ENCODE measurements around the gene FCRL5. TPM values are rescaled to one million over a fixed set of nuclear protein-coding genes. Genes with fewer than 3 reads are reported as not detected.

FCRL5 gene
- total RNA-seq, 2 donors from 2014 or later = 1.3 TPM; not detected in 1

DNA sequence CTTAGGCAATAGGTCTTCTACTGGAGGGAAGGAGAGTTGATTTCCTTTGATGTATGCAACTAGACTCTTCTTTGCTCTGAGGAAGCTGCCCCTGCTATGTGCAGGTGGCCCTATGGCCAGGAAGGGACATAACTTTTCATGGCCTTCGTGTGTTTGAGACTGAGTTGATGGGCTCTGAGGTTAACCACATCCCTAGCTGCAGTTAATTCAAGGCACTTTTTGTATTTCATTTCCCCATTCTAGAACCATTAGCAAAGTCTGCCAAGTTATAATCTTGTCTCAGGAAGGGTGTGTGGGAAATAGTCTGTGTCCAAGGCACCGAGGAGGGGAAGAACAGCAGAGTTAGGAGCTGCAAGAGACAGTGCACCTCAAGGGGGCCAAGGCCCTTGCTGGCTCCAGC lies 43.0 kb upstream of the FCRL5 start:
- Histone ChIP-seq H3K4me1 (replicated peaks) (no peaks in the 10 kb centered on the region), H3K27me3 (replicated peaks; ENCODE audit: insufficient read depth) (no peaks in the 10 kb centered on the region), H3K36me3 (no peaks in the 10 kb centered on the region), H3K27ac (no peak overlapping the region), H3K9me3 (no peaks in the 10 kb centered on the region), H3K4me3 (no peak overlapping the region)
- DNase-seq (ENCODE audit: low spot score) = no peak
- TF ChIP-seq CTCF (IDR thresholded peaks at IDR 0.05) (no peak), POLR2A (IDR thresholded peaks at IDR 0.05) (no peak), POLR2AphosphoS5 (IDR thresholded peaks at IDR 0.05) (no peak)
- 72% methylated on average over 2 of the region's 2 CpGs for WGBS
- intact Hi-C loops (cut with DNase I) = no loop called here

DNA sequence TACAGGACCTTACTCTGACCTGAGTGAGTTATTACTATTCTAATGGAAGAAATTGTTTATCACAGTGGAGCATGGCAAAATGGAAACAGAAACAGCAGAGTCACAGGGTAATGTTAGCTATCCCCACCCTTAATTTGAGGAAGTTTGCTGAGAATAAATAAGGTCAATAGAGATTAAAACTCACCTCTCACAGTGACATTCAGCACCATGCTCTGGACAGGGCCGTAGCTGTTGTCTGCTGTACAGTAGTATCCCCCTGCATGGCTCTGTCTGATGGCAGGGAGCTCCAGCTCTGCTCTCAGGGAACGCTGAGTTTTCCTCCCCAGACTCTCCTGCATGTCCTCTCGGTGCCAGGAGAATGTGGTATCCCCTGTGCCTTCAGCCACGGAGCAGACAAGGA lies 33.7 kb upstream of the FCRL5 start:
- no peak overlapping the region for H3K27ac ChIP-seq
- TF ChIP-seq POLR2AphosphoS5 (IDR thresholded peaks at IDR 0.05) (no peak), CTCF (IDR thresholded peaks at IDR 0.05) (no peak)
- DNase-seq (ENCODE audit: low spot score) = no peak
- no peaks in the 10 kb centered on the region for H3K36me3 ChIP-seq
- H3K4me3 ChIP-seq = no peak overlapping the region
- WGBS = 29% methylated on average over 4 of the region's 4 CpGs
- intact Hi-C loops (cut with DNase I) = no loop called here
- no peaks in the 10 kb centered on the region for H3K27me3 ChIP-seq (replicated peaks; ENCODE audit: insufficient read depth)
- no peaks in the 10 kb centered on the region for H3K9me3 ChIP-seq
- H3K4me1 ChIP-seq (replicated peaks) = no peaks in the 10 kb centered on the region

DNA sequence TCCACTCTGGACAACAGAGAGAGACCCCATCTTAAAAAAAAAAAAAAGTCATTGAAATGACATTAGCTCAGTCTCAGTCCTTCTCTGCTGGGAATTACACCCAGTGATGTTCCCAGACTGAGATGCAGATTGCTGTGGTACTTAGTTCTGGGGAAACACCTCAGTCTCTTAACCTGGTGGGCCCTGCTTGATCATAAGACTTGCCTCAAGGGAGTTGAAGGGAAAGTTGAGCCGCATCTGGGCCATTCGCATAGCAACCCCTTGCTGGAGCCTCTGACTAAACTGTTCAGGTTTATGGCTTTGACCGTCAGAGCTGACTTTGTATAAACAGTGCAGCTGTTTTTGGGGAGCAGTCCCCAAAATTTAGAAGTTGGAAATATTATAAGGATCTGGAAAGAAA lies 32.2 kb upstream of the FCRL5 start:
- no peaks in the 10 kb centered on the region for H3K27me3 ChIP-seq (replicated peaks; ENCODE audit: insufficient read depth)
- H3K27ac ChIP-seq = no peak overlapping the region
- DNase-seq (ENCODE audit: low spot score) = no peak
- intact Hi-C loops (cut with DNase I) = no loop called here
- no peaks in the 10 kb centered on the region for H3K36me3 ChIP-seq
- H3K4me3 ChIP-seq = no peak overlapping the region
- TF ChIP-seq CTCF (IDR thresholded peaks at IDR 0.05) = no peak
- no peak for TF ChIP-seq POLR2AphosphoS5 (IDR thresholded peaks at IDR 0.05)
- TF ChIP-seq POLR2A (IDR thresholded peaks at IDR 0.05) = no peak
- no peaks in the 10 kb centered on the region for H3K9me3 ChIP-seq
- WGBS = 52% methylated on average over 3 of the region's 3 CpGs
- no peaks in the 10 kb centered on the region for H3K4me1 ChIP-seq (replicated peaks)

DNA sequence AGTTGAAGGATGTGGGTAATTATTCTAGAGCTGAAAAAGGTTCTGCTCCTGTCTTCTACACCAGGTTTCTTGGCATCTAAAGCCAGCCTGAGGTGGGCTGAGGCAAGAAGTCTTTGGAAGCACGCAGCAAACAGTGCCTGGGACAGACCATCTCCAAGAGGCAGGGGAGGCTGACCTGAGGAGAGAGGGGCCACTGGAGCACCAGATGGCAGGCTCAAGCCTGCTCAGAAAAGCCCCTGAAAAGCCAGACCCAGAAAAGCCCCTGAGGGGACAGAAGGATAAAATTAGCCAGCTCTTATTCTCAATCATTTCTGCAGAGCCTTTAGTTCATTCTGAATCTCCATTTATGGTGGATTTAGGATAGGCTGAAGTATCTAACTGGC lies 28.5 kb upstream of the FCRL5 start:
- Histone ChIP-seq H3K4me3 (no peak overlapping the region), H3K4me1 (replicated peaks) (no peaks in the 10 kb centered on the region), H3K27me3 (replicated peaks; ENCODE audit: insufficient read depth) (no peaks in the 10 kb centered on the region), H3K9me3 (no peaks in the 10 kb centered on the region), H3K36me3 (no peaks in the 10 kb centered on the region), H3K27ac (no peak overlapping the region)
- TF ChIP-seq POLR2AphosphoS5 (IDR thresholded peaks at IDR 0.05) (no peak), CTCF (IDR thresholded peaks at IDR 0.05) (no peak), POLR2A (IDR thresholded peaks at IDR 0.05) (no peak)
- WGBS = 56% methylated on average over 1 of the region's 1 CpG
- intact Hi-C loops (cut with DNase I) = no loop called here
- DNase-seq (ENCODE audit: low spot score) = no peak

- no peak for DNase-seq (ENCODE audit: low spot score)
- H3K27me3 ChIP-seq (replicated peaks; ENCODE audit: insufficient read depth) = no peaks in the 10 kb centered on the region
- no peak overlapping the region for H3K27ac ChIP-seq
- no peak overlapping the region for H3K4me3 ChIP-seq
- no peaks in the 10 kb centered on the region for H3K9me3 ChIP-seq
- TF ChIP-seq POLR2A (IDR thresholded peaks at IDR 0.05) = no peak
- TF ChIP-seq POLR2AphosphoS5 (IDR thresholded peaks at IDR 0.05) = no peak
- TF ChIP-seq CTCF (IDR thresholded peaks at IDR 0.05) = peak in 3 of 4 experiments; percentile 36 to 50 (median 42)
- WGBS = 13% methylated on average over 4 of the region's 4 CpGs
- intact Hi-C loops (cut with DNase I) = no loop called here
- no peaks in the 10 kb centered on the region for H3K4me1 ChIP-seq (replicated peaks)
- no peaks in the 10 kb centered on the region for H3K36me3 ChIP-seq
Measured at GRCh38 chr1:157580179-157580827, 28.0 kb upstream of the FCRL5 start.
